ENCODE results near the gene ANXA10.

Gene ANXA10, protein sequence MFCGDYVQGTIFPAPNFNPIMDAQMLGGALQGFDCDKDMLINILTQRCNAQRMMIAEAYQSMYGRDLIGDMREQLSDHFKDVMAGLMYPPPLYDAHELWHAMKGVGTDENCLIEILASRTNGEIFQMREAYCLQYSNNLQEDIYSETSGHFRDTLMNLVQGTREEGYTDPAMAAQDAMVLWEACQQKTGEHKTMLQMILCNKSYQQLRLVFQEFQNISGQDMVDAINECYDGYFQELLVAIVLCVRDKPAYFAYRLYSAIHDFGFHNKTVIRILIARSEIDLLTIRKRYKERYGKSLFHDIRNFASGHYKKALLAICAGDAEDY

DNA sequence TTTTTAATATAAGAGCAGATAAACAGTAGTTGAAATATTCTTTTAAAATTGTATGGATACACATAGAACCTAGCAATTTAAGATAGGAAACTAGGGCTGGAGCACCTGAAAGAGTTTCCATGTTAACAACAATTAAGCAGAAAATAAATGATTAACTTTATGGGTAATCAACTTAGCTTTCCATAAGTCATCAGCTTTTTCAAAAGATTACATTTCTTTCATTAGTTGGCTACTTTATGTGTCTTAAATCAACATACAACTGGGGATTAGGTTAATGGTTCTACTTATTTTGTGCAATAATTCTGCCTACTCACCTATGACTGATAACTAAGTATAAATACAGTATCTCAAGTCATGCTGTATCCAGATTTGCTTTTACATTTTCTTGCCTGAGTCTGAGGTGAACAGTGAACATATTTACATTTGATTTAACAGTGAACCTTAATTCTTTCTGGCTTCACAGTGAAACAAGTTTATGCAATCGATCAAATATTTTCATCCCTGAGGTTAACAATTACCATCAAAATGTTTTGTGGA lies at the start of gene ANXA10:
Gene ANXA10, plus strand, starts transcription at position 362 of the 537 bp plus-strand sequence. Its CDS starts 164 bp downstream, at position 526.
- TF ChIP-seq, protein P1, sequence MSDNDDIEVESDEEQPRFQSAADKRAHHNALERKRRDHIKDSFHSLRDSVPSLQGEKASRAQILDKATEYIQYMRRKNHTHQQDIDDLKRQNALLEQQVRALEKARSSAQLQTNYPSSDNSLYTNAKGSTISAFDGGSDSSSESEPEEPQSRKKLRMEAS (IDR thresholded peaks at IDR 0.05; ENCODE audit: low read depth, low read length), result no peak
- TF ChIP-seq, protein P2, sequence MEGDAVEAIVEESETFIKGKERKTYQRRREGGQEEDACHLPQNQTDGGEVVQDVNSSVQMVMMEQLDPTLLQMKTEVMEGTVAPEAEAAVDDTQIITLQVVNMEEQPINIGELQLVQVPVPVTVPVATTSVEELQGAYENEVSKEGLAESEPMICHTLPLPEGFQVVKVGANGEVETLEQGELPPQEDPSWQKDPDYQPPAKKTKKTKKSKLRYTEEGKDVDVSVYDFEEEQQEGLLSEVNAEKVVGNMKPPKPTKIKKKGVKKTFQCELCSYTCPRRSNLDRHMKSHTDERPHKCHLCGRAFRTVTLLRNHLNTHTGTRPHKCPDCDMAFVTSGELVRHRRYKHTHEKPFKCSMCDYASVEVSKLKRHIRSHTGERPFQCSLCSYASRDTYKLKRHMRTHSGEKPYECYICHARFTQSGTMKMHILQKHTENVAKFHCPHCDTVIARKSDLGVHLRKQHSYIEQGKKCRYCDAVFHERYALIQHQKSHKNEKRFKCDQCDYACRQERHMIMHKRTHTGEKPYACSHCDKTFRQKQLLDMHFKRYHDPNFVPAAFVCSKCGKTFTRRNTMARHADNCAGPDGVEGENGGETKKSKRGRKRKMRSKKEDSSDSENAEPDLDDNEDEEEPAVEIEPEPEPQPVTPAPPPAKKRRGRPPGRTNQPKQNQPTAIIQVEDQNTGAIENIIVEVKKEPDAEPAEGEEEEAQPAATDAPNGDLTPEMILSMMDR (IDR thresholded peaks at IDR 0.05; ENCODE audit: low read depth, low read length), result no peak
- TF ChIP-seq POLR2A (IDR thresholded peaks at IDR 0.05; ENCODE audit: extremely low read depth, insufficient read length) (no peak), MYC (IDR thresholded peaks at IDR 0.05; ENCODE audit: low read depth, low read length) (no peak)
- DNase-seq (ENCODE audit: low read depth), result no peak
- H3K4me3 ChIP-seq (ENCODE audit: low read depth, low read length), result no peak within 1 kb of the TSS

DNA sequence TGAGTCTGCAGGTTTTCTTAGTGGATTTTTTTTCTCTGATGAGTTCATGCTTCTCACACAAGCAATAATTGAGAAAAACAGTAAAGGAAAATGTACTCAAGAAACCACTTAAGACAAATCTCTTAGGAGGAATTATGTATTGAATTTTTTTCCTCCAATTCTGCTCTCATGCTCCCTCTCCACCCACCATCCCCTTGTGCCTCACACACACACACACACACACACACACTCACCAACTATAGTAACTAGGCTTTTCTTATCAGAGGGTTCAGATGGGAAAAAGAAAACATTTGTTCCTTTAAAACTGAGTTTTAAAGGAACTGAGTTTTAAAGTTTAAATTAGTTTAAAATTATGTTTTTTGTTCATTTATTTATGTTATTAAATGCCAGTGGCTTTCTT lies 47.0 kb upstream of the ANXA10 start:
- H3K4me3 ChIP-seq (ENCODE audit: low read depth, low read length), result no peak overlapping the region
- no peak for DNase-seq (ENCODE audit: low read depth)
- no peak for TF ChIP-seq MYC (IDR thresholded peaks at IDR 0.05; ENCODE audit: low read depth, low read length)
- TF ChIP-seq POLR2A (IDR thresholded peaks at IDR 0.05; ENCODE audit: extremely low read depth, insufficient read length), result no peak
- TF ChIP-seq, protein P2 (IDR thresholded peaks at IDR 0.05; ENCODE audit: low read depth, low read length), result no peak
- TF ChIP-seq, protein P1 (IDR thresholded peaks at IDR 0.05; ENCODE audit: low read depth, low read length), result no peak

DNA sequence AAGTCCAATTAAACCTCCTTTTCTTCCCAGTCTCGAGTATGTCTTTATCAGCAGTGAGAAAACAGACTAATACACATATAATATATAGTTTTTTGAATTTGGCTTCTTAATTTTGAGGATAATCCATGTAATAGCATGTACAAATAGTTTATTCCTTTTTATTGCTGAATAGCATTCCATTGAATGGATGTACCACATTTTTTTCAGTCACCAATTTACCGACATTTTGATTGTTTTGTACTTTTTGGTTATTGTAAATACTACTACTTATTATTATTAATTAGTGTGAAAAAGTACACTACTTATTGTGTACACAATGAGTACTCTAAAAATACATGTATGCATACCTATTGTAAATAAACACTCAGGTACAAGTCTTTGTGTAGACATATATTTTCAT lies 42.3 kb upstream of the ANXA10 start:
- DNase-seq (ENCODE audit: low read depth), result no peak
- TF ChIP-seq, protein P2 (IDR thresholded peaks at IDR 0.05; ENCODE audit: low read depth, low read length), result no peak
- no peak for TF ChIP-seq POLR2A (IDR thresholded peaks at IDR 0.05; ENCODE audit: extremely low read depth, insufficient read length)
- TF ChIP-seq, protein P1 (IDR thresholded peaks at IDR 0.05; ENCODE audit: low read depth, low read length), result no peak
- no peak for TF ChIP-seq MYC (IDR thresholded peaks at IDR 0.05; ENCODE audit: low read depth, low read length)
- H3K4me3 ChIP-seq (ENCODE audit: low read depth, low read length), result no peak overlapping the region

DNA sequence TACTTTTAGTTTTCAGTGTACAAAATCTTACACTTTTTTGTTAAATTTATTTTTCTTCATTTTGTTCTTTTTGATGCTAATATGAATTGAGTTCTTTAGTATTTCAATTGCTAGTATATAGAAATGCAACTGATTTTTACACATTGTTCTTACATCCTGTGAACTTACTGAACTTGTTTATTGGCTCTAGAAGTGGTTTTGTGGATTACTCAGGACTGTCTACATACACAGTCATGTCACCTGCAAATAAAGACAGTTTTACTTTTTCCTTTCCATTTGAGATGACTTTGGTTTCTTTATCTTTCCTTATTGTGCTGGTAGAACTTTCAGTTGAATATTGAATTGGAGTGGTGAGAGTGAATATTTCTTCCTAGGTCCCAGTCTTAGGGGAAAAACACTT lies 40.8 kb upstream of the ANXA10 start:
- TF ChIP-seq, protein P2 (IDR thresholded peaks at IDR 0.05; ENCODE audit: low read depth, low read length), result no peak
- TF ChIP-seq POLR2A (IDR thresholded peaks at IDR 0.05; ENCODE audit: extremely low read depth, insufficient read length) (no peak), MYC (IDR thresholded peaks at IDR 0.05; ENCODE audit: low read depth, low read length) (no peak)
- TF ChIP-seq, protein P1 (IDR thresholded peaks at IDR 0.05; ENCODE audit: low read depth, low read length), result no peak
- H3K4me3 ChIP-seq (ENCODE audit: low read depth, low read length), result no peak overlapping the region
- no peak for DNase-seq (ENCODE audit: low read depth)

DNA sequence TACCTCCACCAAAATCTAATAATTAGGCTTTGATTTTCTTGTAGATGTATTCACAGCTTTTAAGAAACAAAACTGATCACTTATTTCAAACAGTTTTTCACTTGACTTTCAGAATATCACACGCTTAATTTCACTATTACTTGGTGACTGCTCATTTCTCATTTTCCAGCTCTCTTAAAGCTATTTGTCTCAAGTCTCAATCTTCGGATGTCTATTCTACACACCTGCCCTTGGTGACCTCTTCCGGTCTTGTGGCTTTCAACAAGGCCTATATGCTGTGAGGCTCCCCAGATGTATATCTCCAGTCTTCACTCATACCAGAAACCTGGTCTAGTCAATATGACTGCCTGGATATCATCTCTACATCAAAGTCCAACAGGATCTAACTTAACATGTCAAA lies 34.9 kb upstream of the ANXA10 start:
- no peak overlapping the region for H3K4me3 ChIP-seq (ENCODE audit: low read depth, low read length)
- TF ChIP-seq POLR2A (IDR thresholded peaks at IDR 0.05; ENCODE audit: extremely low read depth, insufficient read length) (no peak), MYC (IDR thresholded peaks at IDR 0.05; ENCODE audit: low read depth, low read length) (no peak)
- TF ChIP-seq, protein P2 (IDR thresholded peaks at IDR 0.05; ENCODE audit: low read depth, low read length), result no peak
- TF ChIP-seq, protein P1 (IDR thresholded peaks at IDR 0.05; ENCODE audit: low read depth, low read length), result no peak
- DNase-seq (ENCODE audit: low read depth), result no peak

Data from NB4 (cell line).